ENCODE measurements around the gene GRIK3.

The GRIK3 gene

GRCh38 chr1:36971852-36972618 is 62.3 kb downstream of the GRIK3 start:
- no peak overlapping the region for H3K27ac ChIP-seq
- DNase-seq (ENCODE audit: low spot score), result no peak
- ChIA-PET POLR2A (ENCODE audit: low non-redundant PET) (no interaction called here), CTCF (no interaction called here)
- TF ChIP-seq CTCF (conservative IDR thresholded peaks at IDR 0.05; ENCODE audit: low read depth), result no peak

- DNase-seq (ENCODE audit: low spot score), result no peak
- ChIA-PET POLR2A (ENCODE audit: low non-redundant PET) (no interaction called here), CTCF (interaction anchor here (0.5 kb wide), 1 partner anchor 466 kb away, joined by 3 read pairs; no protein-coding TSS in a partner anchor)
- TF ChIP-seq CTCF (conservative IDR thresholded peaks at IDR 0.05; ENCODE audit: low read depth), result no peak
- no peak overlapping the region for H3K27ac ChIP-seq
These were observed 65.6 kb downstream of the GRIK3 start for GRCh38 chr1:36968730-36969129.

GRCh38 chr1:36966242-36966641 is 68.1 kb downstream of the GRIK3 start:
- H3K27ac ChIP-seq, result no peak overlapping the region
- peak; percentile 21 for DNase-seq (ENCODE audit: low spot score)
- POLR2A ChIA-PET (ENCODE audit: low non-redundant PET), result no interaction called here
- CTCF ChIA-PET, result interaction anchor here (0.5 to 0.6 kb wide), 2 partner anchors 36 to 305 kb away, joined by 3 read pairs; no protein-coding TSS in a partner anchor
- no peak for TF ChIP-seq CTCF (conservative IDR thresholded peaks at IDR 0.05; ENCODE audit: low read depth)

GRCh38 chr1:36965275-36966159 is 68.8 kb downstream of the GRIK3 start:
- DNase-seq (ENCODE audit: low spot score), result no peak
- POLR2A ChIA-PET (ENCODE audit: low non-redundant PET), result no interaction called here
- no peak overlapping the region for H3K27ac ChIP-seq
- TF ChIP-seq CTCF (conservative IDR thresholded peaks at IDR 0.05; ENCODE audit: low read depth), result no peak
- CTCF ChIA-PET, result interaction anchor here (0.5 to 0.6 kb wide), 2 partner anchors 37 to 306 kb away, joined by 3 read pairs; no protein-coding TSS in a partner anchor

- H3K27ac ChIP-seq, result no peak overlapping the region
- TF ChIP-seq CTCF (conservative IDR thresholded peaks at IDR 0.05; ENCODE audit: low read depth), result no peak
- DNase-seq (ENCODE audit: low spot score), result no peak
- POLR2A ChIA-PET (ENCODE audit: low non-redundant PET), result no interaction called here
- CTCF ChIA-PET, result no interaction called here
These were observed 69.5 kb downstream of the GRIK3 start for GRCh38 chr1:36964830-36965229.

GRCh38 chr1:36963006-36963405 is 71.3 kb downstream of the GRIK3 start:
- H3K27ac ChIP-seq, result no peak overlapping the region
- POLR2A ChIA-PET (ENCODE audit: low non-redundant PET), result no interaction called here
- TF ChIP-seq CTCF (conservative IDR thresholded peaks at IDR 0.05; ENCODE audit: low read depth), result no peak

More at GRCh38 chr1:36963006-36963405, 71.3 kb downstream of the GRIK3 start:
- CTCF ChIA-PET, result no interaction called here
- DNase-seq (ENCODE audit: low spot score), result no peak
